ENCODE data around the gene RALGAPA1.

The RALGAPA1 gene

DNA sequence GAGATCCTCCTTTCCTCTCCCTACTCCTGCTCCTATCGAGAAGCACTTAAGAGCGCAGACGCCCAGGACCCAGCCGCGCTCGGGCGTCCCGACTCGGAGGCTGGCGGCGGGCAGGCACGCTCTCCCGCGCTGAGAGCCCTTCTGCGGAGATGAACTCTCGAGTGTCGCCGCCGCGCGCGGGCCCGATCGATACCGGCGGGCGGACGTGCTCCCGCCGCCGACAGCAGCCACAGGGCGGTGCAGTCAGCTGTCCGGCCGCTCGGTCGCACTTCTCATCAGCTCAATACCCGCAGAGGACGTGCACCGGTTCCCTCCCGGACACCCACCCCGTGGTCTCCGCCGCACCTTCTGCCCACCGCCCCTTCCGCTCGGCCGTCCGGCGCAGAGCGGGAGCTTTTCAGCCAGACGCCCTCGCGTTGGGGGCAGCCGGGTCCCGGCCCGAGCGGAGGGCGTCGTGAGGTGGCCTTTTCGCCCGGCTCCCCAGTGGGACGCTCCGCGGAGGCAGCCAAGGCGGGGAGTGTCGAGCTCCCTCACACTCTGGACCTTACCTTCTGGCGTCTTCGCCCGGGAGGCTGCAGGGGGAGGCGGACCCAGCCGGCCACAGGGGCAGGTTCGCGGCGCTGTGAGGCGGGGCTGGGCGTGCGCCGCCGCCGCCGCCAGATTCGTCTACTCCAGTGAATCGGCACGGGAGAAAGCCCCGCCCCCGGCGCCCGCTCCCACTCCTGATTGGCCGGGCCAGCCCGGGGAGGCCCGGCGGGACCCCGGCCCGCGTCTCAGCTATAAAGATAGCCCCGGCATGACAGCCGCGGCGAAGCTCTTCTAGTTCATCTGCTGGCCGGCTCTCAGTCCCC, 275.5 kb downstream of the RALGAPA1 start, which contains the start of gene INSM2:
Gene INSM2 (plus strand): TSS at position 808 of the 851 bp plus-strand sequence. CDS start 89 bp downstream, outside the sequence.
- peak; percentile 48 for DNase-seq

DNA sequence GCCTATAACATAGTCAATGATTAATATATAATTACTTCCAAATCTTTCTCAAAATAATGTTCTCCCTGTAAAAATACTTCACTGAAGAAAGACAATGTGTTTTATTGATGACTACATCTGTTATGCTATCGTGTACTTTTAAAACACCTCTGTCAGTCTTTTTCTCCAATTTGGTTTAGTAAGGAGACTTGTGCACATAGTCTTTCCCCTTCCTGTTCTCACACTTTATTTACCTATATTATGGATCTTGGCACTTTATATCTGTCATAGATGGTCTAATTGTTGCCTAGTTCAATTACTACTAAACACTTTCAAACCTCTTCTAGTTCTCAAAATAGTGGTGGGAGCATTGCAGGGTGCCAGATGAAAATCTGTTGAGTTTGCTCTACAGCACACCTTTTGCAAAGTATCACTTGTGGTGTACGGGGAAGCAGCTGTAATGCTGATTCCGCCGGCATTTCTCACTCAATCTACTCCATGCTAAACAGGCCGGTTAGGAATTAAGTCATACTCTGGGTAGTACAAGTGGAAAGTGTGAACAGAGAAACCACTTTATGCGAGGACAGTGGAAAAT, 276.2 kb downstream of the RALGAPA1 start:
- no peak for DNase-seq

DNA sequence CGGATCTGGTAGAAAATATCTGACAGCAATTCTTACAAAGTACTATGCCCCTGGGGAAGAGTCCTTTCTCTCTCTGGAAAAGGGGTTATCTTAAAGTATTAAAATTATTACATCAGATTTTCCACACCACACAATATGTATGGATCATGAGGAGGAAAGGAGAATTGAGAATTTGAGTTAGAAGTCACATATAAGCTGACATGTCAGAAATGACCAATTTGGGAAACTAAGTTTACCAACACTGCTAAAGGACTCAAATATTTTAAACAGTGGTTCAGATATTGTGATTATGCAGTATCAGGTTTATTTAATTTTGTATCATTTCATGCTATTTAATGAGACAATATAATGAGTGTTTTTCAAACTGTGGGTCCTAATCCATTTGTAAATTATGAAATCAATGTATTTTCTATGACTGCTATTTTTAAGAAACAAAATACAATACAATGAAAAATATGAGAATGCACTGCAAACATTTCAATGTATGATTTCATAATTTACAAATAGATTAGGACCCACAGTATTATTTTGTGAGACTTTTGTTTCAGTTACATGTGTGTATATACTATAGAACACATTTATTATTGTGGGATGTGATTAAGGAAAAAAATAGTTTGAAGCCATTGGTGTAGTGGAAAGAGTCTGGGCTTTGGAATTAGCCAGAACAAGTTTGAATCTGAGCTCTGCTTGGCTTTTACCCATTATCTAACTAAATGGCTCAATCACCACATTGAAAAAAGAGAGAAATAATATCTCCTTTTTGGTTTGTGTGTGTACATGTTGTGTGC, 276.9 kb downstream of the RALGAPA1 start:
- no peak for DNase-seq

DNA sequence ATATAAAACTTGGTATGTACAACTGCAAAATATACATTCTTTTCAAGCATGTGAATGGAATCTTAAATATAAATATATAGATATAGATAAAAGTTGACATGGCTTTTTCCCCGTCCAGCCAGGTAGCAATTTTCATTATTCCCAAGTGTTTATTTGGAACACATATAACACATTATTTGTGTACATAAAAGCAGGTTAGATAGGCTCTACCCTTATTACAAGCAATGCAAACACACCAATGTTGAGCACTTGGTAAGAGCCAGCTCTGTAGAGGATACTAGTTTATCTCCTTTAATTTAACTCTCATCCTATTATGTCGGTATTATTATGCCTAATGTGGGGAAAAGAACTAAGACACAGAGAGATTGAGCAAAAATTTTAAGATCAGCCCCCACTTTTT, 282.1 kb downstream of the RALGAPA1 start:
- no peak for DNase-seq

DNA sequence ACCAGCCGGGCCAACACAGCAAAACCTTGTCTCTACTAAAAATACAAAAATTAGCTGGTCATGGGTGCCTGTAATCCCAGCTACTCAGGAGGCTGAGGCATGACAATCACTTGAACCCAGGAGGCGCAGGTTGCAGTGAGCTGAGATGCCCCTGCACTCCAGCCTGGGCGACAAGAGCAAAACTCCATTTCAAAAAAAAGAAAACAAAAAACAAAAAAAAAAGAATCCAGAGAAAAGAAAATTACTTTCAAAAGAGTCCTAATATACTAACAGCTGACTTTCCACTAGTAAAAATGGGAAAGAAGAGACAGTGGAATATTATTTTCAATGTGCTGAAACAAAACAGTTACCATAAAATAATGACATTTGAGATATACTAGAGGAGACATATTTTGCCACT, 283.4 kb downstream of the RALGAPA1 start:
- no peak for DNase-seq

DNA sequence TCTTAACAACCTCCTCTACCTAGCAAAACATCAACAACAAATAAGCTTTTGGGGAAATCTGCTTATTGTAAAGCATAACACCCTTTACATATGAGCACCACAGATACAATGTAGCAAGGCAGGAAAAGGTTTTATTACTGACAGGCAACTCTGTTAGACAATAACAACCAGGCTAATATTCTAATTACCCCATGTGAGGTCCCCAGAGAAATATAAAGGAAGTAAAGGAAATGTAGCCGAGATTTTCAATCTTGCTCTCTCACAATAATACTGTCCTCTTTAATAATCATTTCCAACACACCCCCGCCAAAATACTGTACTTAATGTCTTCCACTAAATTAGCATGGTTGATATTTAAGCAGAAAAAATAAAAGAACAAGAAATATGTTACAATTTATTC, 289.1 kb downstream of the RALGAPA1 start:
- no peak for DNase-seq

DNA sequence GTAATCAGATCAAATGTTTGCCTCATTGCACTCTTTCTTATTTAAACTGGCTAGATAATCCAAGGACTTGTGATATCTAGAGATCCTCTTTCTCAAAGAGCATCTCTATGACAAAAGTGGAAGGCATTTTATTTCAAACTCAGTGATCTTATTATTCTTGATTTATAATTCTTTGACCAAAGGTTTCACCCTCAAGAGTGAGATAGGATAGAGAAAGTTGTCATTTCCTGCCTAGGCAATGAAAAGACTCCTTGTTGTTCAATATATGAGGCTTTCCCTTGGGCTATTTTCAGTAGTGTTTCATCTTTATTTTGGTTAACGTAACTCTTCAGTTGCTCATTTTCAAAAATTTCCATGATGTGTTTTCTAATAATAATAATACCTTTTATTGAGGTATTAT, 293.2 kb downstream of the RALGAPA1 start:
- DNase-seq, result no peak

DNA sequence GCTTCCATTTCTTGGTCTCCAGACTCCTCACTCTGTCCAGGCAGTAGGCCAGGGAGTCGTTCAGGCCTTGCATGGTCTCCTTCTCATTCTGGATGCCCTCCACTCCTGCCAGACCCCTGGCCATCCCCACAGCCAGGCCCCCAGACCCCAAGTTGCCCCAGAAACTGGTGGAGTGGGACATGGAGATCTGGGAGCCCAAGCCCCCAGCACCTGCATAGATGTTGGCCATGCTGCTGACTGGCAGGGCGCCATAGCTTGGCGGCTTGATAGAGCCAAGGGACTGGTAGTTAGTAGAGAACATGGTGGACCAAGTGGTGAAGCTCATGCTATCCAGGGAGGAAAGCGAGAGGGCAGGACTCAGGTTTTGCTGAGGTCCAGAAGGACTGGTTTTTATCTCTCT, 296.3 kb downstream of the RALGAPA1 start:
- DNase-seq, result no peak

DNA sequence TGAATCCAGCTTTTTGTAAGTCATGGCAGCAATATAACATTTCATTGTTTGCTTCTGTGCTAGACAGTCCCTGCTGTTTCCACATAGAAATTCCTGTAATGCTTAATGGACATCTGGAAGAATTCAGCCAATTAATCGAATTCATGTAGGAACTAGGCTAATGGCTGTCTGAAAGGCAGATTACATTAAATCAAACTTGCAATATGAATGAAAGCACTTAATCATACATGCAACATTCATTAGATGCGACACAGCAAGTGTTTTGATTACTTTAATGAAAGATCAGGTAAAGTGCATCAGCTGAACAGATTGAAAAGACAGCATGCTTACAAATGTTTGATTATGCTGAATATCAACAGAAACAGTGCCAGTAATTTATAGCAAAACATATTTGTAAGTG, 299.2 kb downstream of the RALGAPA1 start:
- no peak for DNase-seq

DNA sequence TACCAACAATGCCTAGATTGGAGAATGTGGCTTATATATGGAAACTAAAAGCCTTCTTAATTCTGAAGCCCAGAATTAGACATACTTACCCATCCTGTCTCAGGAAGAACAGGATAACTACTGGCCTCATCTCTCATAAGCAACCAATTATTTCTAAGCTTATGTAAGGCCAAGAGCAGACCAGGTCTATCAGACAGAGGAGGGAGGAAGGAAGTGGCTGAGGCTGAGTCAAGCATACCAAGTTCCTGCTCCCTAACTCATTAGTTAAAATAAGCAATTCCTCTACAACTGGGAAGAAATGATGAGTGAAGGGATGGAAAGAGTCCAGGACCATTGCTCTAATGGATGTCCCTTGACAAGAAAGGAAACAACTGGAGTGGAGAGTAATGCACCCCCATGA, 302.2 kb downstream of the RALGAPA1 start:
- no peak for DNase-seq

DNA sequence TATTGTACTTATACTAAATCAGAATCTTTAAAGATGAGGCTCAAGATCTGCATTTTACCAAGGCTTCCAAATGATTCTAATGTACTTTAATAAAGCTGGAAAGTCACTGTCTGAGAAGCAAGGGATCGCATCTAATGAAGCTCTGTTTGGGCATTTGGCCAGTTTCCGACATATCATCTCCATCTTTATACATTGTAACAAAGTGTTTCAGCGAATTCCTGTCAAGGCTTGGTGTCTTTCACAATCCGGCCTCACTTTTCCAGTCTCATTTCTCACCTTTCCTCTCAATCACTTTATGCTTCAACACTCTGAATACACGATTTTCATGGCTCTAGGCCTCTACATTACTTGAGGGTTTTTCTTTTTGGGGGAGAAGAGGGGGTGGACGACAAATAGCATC, 302.6 kb downstream of the RALGAPA1 start:
- no peak for DNase-seq

DNA sequence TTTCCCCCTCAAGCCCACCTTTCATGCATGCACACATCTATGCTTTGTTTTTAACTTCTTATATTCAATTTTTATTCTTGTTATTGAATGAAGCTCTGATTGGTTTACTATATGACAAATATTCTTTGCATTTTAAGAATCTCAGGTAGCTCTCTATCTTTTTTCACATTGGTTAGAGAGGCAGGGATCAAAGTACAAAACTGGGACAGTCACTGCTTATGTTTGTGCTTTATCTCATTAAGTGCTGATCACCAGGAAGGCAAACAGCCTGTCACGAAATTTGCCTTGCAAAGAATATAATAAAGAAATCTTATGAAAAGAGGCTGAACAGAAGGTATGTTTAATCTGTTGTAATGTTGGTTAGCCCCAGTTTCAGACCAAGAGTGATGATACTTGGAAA, 304.8 kb downstream of the RALGAPA1 start:
- no peak for DNase-seq

DNA sequence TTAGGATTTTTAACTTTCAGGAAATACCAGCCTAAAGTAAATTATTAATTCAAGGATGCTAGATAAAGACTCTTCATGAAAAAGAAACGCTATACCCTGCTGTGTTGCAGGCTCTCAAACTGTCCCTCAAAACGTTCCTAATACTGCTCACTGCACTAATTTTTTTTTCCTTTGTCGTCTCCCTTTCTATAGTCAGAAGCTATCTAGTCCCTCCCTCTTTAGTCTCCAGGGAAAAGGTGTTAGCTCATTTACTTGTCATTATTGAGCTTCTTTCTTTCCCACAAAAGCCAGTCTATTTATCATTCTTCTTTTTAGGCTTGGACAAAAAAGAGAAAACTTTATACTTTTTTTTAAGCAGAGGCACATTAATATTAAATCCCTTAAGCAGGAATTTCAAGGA, 305.4 kb downstream of the RALGAPA1 start:
- DNase-seq, result no peak

DNA sequence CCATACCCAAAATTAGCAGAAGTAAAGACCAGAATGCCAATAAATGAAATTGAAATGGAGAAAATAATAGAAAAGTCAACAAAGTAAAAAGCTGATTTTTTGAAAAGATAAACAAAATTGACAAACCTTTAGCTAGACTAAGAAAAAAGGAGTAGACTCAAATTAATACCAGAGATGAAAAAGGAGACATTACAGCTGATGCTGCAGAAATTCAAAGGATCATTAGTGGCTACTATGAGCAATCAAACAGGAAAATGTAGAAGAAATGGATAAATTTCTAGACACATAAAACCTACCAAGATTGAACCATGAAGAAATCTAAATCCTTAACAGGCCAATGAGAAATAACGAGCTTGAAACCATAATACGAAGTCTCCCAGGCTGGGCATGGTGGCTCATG, 309.9 kb downstream of the RALGAPA1 start:
- no peak for DNase-seq

DNA sequence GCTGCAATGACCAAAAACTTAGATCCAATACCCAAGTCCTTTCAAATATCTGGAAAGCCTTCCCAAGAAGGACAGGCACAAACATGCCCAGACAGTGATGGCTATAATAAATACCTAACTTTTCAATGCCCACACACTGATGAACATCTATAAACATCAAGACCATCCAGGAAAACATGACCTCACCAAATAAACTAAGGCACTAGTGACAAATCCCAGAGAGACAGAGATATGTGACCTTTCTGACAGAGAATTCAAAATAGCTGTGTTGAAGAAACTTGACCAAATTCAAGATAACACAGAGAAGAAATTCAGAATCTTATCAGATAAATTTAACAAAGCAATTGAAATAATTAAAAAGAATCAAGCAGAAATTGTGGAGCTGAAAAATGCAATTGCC, 313.8 kb downstream of the RALGAPA1 start:
- no peak for DNase-seq

DNA sequence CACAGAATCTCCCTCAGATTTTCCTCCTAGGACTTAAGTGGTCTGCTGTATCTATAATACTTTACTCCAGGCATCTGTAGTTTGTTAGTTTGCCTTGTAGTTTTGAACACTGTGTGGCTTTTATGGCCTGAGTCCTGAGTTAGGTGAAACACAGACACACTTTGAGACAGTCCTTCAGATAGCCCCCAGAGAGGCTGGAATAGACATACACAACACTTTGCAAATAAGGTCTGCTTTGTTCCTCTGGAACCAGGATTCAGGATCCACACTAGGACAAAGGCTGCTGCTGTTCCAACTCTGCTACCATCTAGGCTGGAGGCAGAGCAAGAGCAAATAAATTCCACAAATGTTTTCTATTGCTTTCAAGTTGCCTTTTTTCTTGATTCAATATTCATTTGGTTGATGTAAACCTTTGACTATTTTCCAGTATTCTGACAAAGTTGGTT, 316.5 kb downstream of the RALGAPA1 start:
- DNase-seq, result no peak

All from CD4-positive, alpha-beta T cell treated with Interleukin-12 subunit alpha and Interleukin-12 subunit beta, for 1 hour (primary cell).